ENCODE measurements around the gene FRMD5. TPM values are rescaled to one million over a fixed set of nuclear protein-coding genes. Genes with fewer than 3 reads are reported as not detected.

FRMD5 gene
- total RNA-seq, 1 donor from 2014 or later: 4.3 TPM

DNA sequence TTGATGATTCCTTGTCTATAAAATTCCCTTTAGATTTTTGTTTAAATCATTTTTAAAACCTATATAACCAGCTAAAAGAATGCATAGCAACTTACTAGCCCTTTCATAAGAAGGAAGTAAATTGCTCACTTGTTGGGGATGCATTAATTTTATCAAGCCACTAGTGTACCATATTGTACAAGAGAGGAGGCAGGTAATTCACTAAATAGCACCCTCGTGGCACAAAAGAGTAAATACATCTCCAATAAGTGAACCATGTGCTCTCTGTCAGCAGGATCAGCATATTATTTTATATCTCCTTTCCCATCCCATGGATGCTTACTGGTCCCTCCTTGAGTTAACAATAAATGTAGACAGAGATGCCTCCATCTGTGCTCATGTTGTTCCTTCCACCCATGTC lies 34.3 kb downstream of the FRMD5 start:
- no peak for DNase-seq (ENCODE audit: low read depth)

DNA sequence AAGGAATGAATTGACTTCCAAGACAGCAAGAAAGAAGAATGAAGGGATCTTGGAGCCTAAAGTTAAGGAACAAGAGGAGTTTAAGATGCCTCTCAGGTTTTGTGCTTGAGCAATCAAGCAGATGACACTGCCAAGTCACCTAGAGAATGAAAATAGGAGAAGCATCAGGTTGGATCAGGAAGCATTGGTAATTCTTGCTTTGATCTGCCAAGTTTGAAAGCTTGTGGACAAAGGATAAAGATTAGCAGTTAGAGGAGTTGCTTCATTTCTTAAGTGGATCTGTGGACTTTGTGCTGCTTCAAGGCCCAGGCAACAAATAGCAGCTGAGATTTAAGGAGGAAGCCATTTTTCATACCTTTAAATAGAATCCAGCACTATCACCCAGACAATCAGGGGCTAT lies 35.6 kb downstream of the FRMD5 start:
- peak; percentile 94 for DNase-seq (ENCODE audit: low read depth)

DNA sequence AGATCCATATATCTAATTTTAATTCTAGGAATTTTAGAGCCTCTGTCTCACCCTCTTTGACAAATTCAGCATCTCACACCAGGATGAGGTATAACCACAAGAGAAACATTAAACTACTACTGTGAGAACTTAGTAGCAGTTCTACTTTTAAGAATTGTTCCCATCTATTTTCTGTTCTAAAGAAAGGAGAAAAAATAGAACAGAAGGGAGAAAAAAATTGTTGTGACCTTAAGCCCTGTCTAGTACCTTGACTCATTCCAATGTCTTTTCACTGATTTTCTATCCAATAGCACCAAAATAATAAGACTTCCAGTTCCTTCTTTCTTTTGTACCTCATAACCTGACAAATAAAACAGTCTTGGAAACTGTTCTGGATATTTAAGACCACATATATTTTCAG lies 37.0 kb downstream of the FRMD5 start:
- peak; percentile 66 for DNase-seq (ENCODE audit: low read depth)

DNA sequence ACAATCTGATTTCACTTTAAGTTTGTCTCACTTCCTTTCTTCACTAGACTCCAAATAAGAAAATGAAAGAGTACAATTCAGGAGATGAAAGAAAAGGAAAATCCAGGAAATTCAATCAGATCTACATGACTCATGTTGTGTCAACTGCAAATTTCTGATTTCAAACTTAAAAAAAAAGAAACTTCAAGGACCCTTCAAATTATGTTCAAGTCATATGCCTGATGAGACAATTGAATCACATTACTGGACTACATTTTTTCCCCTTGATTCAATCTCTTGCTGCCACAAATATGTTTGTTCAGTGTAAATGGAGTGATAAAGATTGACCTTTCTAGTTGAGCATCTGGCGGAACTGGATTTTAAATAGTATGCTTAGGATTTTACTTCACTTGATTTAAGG lies 37.4 kb downstream of the FRMD5 start:
- DNase-seq (ENCODE audit: low read depth): peak; percentile 97

DNA sequence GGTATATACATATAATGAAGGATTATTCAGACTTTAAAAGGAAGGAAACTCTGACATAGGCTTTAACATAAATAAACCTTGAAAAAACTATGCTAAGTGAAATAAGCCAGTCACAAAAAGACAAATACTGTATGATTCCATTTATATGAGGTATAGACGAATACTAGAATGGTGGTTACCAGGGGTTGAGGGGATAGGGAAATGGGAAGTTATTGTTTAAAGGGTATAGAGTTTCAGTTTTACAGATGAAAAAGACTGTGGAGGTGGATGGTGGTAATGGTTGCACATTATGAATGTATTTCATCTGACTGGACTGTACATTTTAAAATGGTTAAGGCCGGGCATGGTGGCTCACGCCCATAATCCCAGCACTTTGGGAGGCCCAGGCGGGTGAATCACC lies 41.7 kb downstream of the FRMD5 start:
- DNase-seq (ENCODE audit: low read depth): no peak

DNA sequence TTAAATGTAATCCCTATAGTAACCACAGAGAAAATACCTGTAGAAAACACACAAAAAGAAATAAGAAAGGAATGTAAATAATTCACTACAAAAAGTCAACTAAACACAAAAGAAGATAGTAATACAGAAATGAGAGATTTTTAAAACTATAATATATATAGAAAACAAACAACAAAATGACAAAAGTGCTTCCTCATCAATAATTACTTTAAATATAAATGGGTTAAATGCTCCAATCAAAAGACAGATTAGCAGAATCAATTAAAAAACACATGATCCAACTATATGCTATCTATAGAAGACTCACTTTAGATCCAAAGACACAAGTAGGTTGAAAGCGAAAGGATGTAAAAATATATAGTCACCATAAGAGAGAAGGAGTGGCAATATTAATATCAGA lies 45.8 kb downstream of the FRMD5 start:
- no peak for DNase-seq (ENCODE audit: low read depth)

DNA sequence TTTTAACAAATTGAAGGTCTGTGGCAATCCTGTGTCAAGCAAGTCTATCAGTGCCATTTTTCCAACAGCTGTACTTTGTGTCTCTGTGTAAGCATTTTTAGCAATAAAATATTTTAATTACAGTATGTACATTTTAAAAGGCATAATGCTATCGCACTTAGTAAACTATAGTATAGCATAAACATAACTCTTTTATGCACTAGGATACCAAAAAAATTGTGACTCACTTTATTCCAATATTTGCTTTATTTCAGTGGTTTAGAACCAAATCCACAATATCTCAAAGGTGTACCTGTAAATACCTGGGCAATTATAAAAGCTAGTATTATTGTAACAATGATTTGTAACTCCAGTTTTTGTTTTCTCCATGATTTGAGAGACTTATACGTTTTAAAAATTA lies 46.5 kb downstream of the FRMD5 start:
- no peak for DNase-seq (ENCODE audit: low read depth)

DNA sequence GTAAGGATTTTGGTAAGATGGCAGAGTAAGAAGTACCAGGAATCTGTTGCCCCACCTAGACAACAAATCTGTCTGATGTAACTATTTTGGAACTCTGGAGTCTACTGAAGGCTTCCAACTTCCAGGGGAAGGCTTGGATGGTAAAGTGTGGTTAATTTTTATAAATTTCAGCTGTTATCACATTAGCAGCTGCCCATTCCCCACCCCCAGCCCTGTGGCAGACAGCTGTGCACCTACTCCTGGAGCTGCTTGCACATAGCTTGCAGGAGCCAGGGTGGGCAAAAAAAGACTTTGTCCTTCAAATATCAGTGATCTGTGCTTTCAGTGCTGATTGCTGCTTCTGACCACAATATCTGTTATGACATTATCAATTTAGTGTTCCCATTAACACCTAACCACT lies 47.4 kb downstream of the FRMD5 start:
- no peak for DNase-seq (ENCODE audit: low read depth)

DNA sequence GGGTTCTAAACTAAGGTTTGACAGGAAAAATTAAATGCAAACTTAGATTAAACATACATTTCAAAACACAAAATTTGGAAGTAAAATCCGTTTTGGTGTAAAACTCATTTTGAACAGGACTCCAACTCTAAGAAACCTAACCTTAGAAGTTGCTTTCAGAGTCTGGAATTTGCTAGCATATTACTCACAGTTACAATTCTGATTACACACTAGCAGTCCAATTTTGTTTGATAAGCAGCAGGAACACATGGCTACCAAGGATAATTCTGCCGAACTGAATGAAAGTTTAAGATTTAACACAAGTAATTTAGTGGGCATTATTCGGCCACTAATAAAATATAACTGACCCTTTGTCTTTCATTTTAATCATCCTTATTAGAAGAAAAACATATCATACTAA lies 49.6 kb downstream of the FRMD5 start:
- no peak for DNase-seq (ENCODE audit: low read depth)

DNA sequence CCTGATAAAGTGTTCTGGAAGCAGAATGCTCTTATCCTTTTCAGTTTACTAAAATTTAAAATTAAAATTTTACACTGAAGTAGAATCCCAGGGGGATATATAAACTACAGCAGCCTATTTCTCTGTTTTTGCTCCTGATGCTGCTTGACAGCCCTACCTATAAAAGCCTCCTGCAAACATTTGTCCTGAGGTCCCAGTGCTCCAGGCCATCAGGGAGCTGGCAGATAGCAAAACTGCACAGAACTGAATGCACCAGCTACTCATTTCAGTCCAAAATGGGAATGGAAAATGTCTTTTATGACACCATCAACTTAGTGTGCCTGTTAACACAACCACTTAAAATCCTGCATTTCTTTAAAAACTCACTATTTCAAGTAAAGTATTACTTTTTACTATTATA lies 50.1 kb downstream of the FRMD5 start:
- DNase-seq (ENCODE audit: low read depth): no peak

DNA sequence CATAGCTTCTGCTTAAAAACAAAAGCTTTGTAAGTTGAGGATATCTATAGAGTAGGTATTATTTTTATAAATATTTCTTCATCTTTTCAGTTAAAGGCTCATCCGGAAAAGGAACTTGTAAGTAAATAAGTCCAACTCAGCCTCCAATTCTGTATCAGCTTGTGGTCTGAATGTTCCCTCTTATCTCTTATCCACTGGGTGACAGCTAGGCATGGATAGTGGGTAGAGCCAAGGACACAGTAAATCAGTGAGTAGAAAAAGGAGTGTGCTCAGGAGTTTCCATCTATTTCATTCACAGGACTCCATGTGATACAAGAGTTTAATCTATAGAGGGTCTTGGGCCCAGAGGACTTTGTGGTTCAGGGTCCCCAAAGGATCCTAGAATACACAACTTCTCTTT lies 50.9 kb downstream of the FRMD5 start:
- DNase-seq (ENCODE audit: low read depth): no peak

DNA sequence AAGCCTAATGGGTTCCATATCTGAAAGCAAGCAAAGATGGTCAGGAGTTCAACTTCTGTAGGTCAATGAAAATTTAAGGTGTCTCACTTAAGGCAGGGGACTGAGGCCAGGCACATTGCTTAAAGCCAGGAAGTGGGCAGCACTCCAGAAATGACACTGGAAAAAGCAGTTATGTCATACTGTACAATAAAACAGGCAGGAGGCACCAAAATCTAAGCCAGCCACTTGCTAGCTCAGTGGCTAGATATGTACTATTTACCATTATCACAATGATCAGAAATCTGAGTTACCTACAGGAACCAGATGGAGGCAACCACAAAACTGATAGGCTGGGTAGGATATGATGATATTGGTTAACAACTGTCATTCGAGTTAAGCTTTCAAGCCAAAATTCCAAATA lies 57.3 kb downstream of the FRMD5 start:
- DNase-seq (ENCODE audit: low read depth): no peak

DNA sequence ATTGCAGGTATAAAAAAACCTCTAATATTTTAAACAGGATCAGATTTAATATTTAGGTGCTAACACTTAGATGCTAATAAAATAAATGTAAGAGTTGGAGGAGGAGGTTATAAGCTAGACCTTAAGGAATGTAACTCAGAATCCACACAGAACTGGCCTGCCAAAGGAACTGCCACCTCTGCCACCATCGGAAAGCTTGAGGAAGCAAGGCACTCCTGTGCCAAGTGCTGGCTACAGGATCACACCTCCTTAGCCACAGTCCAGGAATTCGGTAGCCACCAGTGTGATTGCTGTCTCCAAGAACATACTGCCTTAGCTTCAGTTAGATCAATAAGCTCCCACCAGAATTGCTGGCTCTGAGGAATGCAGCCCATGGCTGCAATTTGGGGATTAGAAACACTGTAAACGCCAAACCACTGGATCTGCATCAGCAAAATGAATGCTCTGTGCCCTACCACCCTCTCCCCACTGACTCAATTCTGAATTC lies 58.0 kb downstream of the FRMD5 start:
- no peak for DNase-seq (ENCODE audit: low read depth)

DNA sequence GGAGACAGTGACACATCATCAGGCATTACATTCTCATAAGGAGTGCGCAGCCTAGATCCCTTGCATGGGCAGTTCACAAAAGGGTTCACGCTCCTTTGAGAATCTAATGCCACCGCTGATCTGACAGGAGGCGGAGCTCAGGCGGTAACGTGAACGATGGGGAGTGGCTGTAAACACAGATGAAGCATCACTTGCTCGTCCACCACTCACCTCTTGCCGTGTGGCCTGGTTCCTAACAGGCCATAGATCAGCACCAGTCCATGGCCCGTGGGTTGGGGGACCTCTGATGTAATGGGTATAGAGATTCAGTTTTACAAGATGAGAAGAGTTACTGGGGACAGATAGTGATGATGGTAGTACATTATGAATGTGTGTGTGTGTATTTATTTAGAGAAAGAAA lies 63.0 kb downstream of the FRMD5 start:
- no peak for DNase-seq (ENCODE audit: low read depth)

DNA sequence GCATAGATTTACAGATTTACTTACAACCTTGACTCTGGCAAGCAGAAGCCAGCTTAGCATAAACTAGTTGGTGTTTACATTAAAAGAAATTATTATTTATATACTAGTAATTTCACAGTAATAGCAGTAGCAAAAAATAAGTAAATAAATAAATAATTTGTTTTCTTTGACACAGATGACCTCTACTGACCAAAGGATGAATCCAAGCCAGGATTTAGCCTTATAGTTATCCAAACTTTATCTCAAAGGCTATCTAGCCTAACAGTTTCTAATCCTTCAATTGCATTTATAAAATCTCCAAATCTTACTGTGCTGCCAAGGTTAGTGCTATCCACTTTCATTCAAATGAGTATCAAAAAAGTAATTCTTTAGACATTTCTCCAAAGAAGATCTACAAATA lies 64.3 kb downstream of the FRMD5 start:
- no peak for DNase-seq (ENCODE audit: low read depth)

DNA sequence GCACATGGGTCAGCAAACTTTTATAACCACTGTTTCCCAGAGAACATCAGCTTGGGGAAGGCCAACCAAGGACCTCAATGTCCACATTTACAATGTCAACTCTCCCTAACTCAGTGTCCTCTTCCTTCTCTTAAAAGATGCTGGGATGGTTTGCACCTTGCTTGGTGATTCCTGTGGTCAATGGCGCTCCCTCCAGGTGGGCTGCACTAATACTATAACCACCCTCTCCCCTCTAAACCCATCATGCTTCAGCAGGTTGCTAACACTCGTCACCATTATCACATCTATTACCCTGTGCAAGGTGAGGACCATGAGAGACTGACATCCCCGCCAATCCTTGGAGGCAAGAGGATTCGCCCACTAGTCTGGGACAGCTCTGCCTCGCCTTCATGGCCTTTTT lies 65.2 kb downstream of the FRMD5 start:
- DNase-seq (ENCODE audit: low read depth): no peak

DNA sequence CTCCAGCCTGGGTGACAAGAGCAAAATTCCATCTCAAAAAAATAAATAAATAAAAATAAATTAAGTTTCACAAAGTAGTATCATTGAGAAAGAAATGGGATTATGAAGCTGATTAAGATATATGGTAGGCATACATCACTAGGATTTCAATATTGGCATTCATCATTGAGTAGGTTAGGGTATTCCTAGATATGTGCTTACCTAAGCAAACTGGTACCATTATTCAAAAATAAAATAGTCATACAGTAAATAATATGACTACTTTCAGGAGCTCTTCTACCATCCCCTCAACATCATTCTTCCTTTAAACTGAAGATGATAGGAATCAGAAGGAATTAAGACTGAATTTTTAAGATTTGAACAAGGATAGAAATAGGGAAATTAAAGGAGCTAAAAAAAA lies 66.6 kb downstream of the FRMD5 start:
- no peak for DNase-seq (ENCODE audit: low read depth)

DNA sequence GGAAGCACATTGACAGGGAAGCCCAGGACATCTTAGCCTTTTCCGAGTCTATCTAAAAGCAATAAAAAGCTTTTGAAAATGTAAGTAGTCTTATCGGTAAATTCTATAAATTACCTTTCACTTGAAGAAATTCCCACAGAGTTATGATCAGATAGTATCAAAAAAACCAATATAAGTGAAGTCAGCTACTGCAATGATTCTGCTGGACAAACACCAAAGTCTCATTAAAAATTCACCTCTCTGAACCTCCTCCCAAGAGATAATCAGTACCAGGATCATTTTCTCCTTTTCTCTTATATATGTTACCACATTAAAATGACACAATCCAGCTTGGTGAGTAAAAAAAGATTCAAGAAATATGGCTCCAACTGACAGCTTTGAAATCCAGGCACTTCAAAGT lies 69.2 kb downstream of the FRMD5 start:
- DNase-seq (ENCODE audit: low read depth): no peak

DNA sequence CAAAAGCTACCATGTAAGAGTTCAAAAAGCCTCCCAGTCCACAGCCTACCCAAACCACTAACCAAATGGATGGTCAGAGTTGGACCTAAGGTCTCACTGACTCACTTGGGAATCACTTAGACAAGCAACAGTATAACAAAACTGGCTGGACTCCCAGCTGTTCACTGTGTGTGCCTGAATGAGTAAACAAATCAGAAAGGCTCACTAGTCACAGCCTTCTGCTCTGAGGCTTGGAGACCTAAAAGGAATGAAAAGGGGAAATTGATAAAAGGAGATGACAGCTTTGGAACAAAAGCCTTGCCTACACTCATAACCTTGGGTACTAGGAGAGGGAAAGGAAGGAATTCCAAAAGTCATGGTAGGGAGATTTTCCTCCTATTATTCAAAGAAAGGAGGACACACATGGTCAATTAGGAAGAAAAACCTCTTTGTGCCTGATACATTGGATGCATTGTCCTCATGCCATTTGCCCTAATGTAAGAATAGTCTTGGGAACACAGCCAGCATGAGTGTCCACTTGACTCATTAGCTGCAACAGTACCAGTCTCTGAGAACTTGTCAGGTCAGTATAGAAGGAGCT lies 92.3 kb downstream of the FRMD5 start:
- DNase-seq (ENCODE audit: low read depth): peak; percentile 100

DNA sequence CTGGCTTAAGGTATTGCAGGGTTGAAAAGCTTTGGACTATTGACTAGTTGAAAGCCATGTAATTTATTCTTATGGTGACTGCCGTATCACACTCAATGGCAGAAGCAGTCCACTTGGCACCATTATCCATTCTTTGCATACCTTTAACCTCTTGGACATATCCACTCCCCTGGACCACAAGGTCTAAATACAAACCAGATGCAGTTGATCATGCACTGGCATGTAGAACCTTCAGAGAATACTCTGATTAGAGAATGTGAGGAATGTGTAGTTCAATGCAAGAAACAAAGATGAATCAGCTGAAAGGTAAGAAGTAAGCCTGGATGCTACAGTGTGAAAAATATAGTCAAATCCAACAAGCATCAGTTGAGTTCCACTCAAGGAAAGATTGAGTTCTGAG lies 93.1 kb downstream of the FRMD5 start:
- DNase-seq (ENCODE audit: low read depth): peak; percentile 94

DNA sequence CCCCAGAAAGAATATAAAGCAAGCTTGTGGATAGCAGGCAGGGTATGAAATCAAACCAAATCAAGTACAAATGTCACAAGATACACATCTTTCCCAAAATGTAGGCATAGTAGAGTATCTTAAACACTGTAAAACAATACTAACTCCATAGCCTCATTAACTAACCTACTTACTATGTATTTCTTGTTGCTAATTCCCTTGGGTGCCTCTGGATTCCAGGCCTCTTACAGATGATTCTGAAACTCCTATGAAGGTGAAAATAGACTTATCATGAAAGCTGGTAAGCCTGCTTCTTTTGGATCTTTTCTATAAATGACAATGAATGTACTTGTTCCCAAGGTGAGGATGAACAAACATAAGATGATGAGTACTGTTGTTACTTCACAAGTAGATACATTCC lies 93.8 kb downstream of the FRMD5 start:
- peak; percentile 22 for DNase-seq (ENCODE audit: low read depth)

DNA sequence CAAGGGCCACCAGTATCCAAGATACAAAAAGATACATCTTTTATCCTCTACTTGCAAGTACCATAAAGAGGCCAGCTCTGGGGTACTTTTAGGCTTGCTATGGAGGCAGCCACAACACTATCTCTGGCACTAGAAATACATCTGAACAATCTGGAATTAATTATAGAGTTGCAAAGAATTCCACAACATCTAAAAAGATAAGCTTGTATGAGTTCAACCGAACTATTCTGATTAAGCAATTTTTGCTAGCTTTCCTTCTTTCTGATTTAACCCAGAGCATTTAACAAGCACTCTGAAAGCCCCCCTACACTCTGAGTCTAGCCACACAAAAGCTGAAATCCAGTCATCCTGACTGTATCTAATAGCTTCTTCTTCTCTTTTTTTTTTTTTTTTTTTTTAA lies 95.4 kb downstream of the FRMD5 start:
- no peak for DNase-seq (ENCODE audit: low read depth)

DNA sequence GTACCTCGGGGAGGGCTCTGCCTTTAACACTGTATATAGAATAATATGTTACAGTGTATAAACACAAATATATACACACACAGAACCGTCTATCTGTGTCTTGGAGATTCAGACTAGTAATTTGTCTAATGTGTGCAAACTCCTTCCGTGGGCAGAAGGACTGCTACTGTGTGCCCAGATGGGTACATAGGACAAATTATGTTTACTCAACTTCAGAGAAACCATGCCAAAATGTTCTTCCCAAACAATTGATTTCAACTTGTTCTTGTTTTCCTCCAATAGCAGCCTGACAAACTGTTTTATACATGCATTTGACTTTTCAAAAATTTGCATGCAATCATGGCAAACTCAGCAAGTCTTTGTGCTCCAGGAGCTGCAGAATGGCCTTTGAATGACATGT lies 97.5 kb downstream of the FRMD5 start:
- DNase-seq (ENCODE audit: low read depth): no peak

DNA sequence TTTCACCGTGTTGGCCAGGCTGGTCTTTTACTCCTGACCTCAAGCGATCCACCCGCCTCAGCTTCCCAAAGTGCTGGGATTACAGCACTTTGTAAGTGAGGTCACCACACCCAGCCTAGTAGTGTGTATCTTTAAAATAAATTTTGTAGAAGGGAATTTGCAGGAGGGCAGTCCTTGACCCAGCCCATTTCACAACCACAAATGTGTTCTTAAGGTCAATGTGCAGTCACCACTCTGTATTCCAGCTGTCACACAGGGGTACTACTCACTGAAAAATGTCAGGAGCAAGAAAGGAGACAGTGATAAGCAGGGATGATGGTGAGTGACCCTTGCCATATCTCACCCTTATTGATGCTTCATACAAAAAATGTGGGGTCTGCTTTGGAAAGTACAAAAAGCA lies 98.5 kb downstream of the FRMD5 start:
- DNase-seq (ENCODE audit: low read depth): no peak

DNA sequence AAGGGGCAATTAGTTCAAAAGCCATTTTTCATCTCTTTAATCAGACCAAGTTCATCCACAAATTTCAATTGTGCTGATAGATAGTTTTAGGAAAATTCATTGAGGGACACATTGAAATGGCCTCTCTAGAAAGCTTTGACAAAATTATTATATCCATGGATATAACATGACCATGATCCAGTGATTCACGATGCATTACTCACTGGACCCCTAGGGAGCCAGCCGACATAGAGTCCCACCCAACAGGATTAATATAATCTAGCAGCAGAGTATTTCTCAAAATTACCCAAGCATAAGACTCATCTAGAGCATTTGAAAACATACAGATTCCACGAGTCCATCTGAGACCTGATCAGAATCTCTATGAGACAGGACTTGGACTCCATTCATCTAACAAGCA lies 100.3 kb downstream of the FRMD5 start:
- DNase-seq (ENCODE audit: low read depth): no peak

Measured in renal cortical epithelial cell (primary cell).